CD4-positive, alpha-beta T cell treated with Interleukin-15 for 1 hour (primary cell): ENCODE data around the gene SLC25A53.
"Not testable (repeated sequence)": the region's sequence is repeated elsewhere in the genome, so short reads cannot be mapped to it uniquely, and the experiment has no call there.

Source experiments
- DNase-seq: peaks from one replicate; pipeline ENCODE4 v3.0.0-alpha.2; 2020

The SLC25A53 gene

DNA sequence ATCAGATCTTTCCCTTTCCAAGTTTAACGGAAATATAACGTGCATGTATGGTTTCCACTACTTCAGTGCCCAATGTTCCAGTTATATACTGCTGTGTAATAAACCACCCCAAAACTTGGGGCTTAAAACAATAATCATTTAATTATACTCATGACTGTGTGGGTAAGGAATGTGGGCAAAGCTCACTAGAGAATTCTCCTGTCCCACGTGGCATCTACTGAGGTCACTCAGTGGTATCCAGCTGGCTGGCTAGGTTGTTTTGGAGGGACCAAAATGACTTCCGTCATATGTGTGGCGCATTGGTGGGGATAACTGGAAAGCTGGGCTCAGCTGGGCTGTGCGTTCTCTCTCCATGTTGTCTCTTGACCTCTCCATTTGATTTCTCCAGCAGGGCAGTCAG is 26.0 kb downstream of the SLC25A53 start:
- no peak for DNase-seq

DNA sequence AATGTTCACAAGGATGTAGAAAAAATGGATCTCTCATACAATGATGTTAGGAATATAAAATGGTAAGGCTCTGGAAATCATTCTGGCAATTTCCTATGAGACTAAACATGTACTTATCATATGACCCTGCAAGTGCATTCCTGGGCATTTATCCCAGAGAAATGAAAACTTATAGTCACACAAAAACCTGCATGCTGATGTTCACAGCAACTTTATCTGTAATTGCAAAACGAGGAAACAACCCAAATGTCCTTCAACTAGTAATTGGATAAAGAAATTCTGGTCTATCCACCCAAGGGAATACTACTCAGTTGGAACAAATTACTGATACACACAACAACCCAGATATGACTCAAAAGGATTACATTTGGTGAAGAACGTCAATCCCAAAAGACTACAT is 30.0 kb downstream of the SLC25A53 start:
- DNase-seq, result no peak

DNA sequence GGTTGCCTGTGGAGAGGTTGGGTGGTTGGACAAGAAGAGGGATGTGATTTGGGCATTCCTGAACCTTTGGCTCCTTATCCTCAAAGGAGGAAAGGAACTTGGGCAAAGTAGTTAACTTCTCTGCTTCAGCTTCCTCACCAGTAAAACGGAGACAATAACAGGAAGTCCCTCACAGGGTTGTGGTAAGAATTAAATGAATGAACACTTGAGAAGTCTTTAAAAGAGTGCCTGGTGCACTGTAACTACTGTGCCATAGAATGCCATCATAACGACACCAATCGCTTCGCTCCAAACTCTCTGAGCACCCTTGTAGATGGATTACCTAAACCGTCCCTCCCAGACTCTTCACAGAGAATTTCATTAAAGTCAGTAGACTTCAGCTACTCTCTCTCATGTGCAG is 34.0 kb downstream of the SLC25A53 start:
- DNase-seq, result no peak

DNA sequence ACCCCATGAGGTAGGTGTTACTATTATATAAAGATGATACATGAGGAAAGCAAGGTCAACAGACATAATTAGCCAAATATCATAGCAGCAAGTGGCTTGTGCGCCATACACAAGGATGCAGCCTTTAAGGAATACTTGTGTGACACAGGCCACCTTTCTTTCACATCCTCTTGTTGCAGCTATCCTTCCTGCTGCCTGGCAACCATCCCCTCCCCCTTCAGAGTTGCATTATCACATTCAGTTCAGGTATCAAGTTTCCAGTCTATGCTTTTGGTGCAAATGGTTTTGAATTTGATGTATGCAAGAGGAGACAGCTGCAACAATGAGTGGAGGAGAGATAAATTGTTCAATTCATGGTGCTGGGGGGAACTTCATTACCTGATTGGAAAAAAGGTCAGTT is 38.0 kb downstream of the SLC25A53 start:
- DNase-seq, result no peak

DNA sequence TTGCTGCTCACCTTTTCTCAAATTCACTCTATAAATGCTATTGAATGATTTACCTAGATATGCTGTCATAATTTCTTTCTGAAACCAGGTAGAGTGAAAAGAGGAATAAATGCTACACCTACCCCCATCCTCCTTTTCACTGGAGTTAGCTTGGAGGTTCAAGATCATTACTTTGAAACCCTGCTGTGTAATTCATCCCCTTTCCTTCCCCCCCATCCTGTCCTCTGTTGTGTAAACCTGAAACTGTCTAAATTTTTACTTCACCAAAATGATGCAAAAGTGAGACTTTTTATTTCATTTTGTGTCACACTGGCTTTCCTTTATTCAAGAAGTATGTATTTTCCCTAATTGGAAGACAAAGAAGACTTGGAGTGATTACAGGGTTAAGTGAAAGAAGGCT is 39.0 kb downstream of the SLC25A53 start:
- DNase-seq, result no peak

DNA sequence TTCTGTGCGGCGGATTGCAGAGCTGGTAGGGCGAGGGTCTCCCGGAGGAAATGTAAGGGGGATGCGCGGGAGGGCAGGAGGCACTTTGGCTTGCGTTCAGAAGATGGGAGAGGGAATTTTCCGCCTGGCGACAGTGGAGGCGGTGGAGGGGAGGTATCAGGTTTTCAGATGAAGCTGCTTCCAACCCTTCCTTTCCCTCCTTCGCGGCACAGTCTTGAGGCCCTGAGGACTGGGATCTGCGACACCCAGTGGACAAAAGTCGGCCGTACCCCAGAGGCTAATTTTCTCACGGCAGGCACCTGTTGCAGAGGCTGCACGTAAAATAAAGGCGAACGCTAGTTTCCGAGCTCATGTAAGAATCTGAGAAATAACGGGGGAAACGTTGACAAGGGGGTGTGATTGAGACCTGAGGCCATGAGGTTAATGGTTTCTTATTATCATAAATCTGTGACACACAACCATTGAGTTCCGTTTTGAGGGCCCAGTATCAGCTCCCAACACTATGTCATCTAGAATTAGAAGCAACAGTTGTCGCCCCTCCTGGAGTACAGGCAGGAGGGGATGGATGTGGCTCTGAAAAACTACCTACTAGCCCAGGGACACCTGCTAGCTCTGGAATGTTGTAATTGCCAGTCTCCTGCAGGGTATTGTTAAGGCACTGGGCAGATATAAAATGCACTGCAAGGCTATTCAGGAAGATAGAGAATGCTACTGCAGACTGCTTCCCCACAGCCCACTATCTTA is 43.4 kb downstream of the SLC25A53 start:
- peak; percentile 39 for DNase-seq

DNA sequence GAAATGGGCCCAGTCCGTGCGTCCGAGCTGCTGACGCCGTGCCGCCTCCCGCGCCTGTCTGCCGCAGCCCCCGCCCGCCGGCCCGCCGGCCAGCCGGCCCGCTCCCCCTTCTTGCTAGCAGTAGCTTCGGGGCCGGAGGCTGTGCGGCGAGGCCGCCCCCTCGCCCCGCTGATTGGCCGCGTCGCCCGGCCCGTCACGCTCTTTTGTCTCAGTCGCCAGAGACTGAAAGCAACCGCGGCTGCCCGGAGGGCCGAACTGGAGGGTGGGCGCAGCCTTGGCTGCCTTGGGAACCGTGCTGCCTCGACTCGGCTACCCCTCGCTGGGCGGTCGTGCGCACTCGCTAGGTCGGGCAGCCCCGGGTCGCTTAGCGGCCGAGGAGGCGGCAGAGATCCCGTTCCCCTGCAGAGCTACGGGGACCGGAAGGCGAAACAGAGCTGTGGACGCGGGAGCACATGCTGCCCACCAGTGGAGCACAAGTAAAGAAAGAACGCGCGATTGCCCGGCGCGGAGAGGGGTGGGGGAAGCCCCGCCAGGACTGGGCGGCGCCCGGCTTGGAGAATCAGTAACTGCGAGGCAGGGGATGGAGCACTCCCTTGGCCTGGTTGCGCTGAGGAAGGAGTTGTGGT is 44.4 kb downstream of the SLC25A53 start, which contains the start of gene ZCCHC18:
Gene ZCCHC18 (plus strand): TSS at position 198 of the 626 bp plus-strand sequence. CDS start 1,589 bp downstream, outside the sequence.
- peak; percentile 23 for DNase-seq

DNA sequence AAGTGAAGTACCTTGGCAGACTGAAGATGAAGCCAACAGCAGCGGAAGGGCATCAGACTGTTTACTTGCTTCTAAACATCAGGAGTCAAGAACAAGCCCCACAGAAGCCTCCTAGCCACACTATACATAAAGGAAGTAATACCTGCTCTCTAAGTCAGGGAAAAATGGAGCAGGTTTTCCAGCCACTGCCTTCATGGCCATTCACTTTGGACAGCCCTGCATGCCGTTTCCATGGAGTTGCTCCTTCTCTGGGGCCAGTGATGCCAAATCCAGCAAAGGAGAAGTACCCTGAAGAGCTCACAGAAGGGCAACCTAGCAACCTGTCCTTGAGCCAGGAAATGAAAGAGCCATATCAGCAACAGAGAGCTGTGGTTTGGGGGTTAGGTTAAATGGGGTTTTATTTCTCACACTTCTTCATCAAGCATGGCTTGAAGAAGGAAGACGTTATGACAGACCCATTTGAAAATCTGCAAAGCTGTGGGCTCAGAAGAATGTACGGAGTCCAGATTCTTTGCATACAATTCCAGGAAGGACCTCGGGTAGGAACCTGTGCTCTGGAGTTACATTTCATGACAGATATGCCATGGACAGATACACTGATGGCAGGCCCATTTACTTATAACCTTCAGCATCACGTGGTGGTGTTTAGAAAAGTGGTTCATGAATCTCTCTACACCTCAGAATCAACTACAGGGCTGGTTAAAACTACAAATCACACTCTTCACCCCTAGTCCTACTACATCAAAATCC is 46.1 kb downstream of the SLC25A53 start:
- DNase-seq, result not testable (repeated sequence)

DNA sequence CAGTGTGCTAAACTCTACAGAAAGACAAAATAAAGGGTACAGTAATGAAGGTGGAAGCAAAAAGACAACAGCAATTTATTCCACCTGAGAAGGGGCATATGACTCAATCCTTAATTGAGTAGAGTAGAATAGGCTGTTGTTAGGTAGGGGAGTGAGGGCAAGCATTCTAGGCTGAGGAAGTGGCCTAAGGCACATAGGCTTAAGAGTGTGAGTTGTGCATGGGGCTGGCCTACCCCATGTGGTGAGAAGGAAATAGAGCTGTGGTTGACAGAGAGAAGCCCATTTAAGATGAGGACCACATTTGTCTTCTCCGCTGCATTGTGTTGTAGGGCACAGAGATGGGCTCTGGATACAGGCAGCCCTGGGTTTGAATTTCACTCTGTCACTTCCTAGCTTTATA is 47.9 kb downstream of the SLC25A53 start:
- no peak for DNase-seq

DNA sequence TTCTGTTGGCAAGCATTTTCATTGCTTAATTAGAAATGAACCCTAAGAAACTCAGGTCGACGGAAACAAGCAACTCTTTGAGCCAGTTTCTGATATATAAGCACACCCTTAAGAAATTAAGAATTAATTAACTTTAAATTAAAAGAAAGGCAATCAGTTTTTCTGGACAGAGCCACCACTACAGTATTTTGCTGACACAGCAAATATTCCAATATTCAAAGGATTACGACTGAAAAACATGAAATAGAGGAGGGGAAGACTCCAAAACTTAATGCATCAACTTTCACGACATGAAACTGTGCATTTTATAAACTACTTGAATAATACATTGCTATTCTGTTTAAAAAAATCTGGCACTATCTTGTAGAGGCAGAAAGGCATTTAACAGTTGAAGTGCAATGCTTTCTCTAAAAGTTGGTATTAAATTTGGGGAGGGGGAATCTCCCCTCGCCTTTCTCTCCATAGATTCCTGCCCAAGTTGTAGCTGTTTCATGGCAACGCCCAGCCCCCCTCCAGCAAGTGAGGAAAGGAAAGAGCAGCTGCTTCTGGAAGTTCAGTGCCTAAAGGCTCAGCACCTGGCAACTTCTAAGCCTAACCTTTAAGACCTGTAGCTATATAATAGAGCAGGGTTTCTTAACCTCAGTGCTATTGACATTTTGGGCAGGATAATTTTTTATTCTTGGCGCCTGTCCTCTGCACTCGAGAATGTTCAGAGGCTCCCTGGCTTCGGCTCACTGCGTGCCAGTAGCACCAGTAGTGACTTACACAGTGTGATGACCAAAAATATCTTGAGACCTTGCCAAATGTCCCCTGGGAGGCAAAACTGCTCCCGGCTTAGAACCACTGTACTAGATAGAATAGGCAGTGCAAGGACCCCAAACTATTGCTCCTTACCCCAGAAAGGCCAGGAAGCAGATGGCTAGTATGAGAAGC is 51.2 kb downstream of the SLC25A53 start:
- no peak for DNase-seq

DNA sequence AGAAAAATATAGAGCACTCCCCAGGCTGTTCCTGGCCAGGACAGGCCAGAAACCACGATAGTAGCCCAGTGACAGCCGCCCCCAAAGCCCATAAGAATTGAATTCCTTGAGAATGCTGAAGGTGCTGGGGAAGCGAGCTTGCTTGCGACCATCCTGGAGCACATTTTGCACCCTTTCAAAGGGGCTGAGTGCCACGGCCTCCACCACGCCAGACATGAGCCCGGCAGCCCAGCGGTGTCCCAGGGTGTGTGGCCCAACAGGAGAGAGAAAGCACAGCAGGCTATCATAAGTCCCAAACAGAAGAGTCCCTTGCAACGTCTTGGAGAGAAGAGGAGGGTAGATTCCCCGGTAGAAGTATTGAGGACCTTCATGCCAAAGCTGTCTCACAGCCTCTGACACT is 52.1 kb downstream of the SLC25A53 start:
- no peak for DNase-seq

DNA sequence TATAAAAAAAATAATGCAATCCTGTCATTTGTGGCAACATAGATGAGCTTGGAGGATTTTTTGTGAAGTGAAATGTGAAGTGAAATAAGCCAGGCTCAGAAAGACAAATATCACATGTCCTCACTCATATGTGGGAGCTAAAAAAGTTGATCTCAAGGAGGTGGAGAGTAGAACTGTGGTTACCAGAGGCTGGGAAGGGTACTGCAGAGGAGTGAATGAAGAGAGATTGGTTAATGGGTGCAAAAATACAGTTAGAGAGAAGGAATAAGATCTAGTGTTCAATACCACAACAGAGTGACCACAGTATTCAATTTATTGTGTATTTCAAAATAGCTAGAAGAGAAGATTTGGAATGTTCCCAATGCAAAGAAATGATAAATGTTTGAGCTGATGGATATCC is 57.9 kb downstream of the SLC25A53 start:
- DNase-seq, result no peak

DNA sequence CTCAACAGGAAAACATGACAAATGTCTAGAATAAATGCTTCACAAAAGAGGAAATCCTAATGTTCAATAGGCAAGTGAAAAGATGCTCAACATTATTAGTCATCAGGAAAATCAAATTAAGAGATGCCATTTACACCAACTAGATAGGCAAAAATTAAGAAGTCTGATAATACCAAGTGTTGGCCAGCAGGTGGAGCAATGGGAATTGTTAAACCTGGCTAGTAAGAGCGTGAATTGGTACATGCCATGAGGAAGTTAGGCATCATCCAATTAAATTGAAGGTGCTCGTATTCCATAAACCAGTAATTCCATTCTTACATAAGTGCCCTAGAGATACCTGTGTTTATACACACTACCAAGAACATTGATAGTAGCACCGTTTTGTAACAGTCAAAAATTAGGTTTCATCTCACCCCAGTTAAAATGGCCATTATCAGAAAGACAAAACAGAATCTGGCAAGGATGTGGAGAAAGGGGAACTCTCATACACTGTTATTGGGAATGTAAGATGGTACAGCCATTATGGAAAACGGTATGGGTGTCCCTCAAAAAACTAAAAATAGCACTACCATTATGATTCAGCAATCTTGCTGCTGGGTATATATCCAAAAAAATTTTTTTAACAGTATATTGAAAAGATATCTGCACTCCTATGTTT is 58.5 kb downstream of the SLC25A53 start:
- DNase-seq, result peak; percentile 53

DNA sequence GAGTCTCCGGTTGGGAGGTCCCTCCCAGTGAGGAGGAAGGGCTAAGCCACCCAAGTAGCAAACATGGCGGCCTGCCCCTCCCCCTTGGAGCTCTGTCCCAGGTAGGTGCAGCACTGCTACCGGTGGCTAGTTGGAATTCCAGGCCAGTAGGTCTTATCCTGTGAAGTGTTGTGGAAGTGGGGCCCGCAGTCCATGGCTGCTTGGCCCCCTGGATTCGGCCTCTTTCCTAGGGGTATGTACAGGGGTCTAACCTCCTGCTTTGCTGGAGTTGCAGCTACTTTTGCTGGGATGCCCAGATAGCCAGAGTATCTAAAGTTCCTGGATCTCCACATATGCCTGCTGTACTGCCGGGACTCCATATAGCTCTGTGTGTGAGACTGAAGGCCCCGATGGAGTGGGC is 70.9 kb downstream of the SLC25A53 start:
- DNase-seq, result no peak

DNA sequence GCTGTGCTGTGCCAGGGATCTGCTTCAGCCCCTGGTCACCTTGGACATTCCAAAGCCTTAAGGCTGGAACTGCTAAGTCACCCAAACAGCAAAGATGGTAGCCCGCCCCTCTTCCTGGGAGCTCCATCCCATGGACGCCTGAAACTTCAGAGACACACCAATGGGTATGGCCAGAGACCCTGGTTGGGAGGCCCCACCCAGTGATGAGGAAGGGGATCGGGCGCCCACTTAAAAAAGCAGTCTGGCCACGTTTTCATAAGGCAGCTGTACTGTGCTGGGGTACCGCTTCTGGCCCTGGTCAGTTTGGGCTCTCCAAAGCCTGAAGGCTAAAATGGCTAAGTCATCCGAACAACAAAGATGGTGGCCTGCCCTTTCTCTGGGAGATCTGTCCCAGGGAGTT is 71.3 kb downstream of the SLC25A53 start:
- DNase-seq, result no peak

DNA sequence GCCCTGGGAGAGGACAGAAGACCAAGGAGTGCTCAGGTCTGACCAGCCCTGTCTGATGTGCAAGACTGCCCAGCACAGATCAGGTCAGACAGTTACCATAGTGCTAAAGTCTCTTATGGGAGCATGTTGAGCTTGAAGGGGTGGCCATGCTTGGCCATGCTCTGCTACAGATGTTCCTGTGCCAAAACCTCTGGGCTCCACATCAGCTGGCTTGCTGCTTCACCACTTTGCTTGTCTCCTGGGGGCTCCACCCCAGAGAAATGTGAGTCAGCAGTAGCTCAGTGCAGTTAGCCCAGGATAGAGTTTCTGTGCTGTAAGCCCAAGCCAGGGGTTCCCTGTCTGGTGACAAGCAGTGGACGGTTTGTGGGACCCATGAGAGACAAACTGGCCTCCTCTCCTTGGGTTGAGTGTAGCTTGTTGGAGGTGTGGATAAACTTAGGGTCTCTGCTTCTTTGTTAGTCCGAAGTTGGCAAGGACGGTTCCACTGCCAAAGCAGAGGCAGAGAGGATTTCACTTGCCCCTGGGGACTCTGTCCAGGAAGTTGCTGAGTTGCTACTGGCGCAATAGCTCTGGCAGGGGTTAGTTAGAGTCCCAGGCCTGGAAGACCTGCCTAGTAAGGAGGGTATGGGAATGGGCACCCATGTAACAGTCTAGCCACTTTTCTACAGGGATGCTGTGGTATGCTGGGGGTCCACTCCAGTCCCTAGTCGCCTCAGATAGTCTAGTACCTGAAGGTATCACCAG is 72.1 kb downstream of the SLC25A53 start:
- DNase-seq, result no peak

DNA sequence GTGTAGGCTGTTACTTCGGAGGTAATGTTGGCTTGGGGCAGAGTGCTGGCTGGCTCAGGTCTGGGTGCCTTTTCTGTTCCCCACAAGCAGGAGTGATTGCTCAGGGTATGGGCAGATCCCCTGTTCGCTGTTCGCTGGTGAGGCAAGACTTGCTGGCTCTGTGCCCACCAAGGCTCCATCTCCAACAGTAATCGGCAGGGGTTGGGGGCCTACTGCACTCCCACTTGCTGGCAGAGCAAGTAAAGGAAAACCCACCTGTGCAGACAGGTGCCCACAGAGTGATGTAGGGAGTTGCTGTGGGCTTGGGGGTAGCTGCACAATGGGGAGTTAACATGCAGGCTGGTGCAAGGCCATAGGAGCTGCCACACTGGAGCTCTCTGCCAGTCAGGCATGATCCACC is 72.7 kb downstream of the SLC25A53 start:
- DNase-seq, result no peak

DNA sequence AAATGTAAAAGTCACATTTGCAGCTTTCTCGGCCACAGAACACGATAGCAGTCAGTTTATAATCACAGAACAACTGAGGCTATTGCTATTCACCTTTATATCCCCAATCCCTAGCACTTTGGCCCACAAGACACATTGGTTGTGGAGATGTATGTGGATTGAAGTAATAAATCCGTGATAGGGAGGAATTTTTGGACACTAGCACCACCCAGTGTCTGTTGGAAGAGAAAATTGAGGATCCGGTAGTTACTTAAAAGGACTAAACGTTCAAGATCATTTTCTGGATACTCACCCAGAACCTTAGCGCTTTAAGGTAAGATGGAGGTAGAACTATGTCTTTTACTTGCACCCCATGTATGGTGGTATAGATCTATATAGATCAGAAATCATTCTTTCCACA is 79.0 kb downstream of the SLC25A53 start:
- DNase-seq, result not testable (repeated sequence)

DNA sequence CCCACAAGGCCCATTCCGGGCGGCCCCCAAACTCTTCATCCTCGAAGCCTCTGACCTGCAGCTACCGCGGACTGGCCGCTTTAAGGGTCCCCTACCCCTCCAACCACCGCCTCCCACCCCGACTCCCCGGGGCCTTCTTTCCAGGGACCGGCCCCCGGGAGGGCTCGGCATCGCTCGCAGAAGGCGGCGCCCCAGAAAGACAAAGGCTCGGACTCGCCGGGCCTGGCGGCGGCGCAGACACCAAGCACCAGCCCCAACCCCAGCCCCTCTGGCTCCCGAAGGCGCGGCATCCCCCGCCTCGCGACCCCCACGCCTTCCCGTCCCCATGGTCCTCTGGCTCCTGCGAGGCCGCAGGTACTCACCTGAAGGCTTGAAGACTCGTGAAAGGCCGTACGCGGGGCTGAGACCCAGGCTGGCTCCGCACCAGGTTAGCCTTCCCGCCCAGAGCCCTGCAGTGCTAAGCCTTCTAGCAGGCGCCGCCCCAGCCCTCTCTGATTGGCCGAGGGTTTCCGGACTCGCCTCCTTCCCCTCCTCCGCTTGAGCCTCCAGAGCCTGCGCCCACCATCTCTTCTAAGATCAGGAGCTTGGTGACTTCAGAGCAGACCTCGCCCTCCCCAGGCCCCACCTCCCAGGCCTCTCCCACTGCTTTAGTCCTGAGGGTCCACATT is 80.9 kb downstream of the SLC25A53 start, which contains the start of gene TMSB15C:
Gene TMSB15C (minus strand): TSS at position 459 of the 668 bp plus-strand sequence.
- not testable (repeated sequence) for DNase-seq

DNA sequence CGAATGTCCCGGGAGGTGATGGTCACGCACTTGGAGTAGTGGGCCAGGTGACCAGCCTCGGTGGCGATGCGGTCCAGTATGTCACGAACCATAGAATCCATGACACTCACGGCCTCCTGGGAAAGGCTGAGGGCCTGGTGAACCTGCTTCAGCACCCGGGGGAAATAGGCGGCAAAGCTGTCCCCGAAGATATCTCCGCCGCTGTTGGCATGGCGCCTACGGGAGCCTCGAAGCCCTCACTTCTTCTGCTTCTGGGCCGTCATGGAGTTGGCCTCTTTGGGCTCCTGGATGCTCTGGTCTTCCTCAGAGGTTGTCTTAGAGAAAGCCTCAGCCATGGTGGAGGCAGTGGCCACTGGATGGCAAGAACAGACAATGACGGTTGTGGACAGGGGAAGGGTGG is 94.2 kb downstream of the SLC25A53 start:
- DNase-seq, result not testable (repeated sequence)

DNA sequence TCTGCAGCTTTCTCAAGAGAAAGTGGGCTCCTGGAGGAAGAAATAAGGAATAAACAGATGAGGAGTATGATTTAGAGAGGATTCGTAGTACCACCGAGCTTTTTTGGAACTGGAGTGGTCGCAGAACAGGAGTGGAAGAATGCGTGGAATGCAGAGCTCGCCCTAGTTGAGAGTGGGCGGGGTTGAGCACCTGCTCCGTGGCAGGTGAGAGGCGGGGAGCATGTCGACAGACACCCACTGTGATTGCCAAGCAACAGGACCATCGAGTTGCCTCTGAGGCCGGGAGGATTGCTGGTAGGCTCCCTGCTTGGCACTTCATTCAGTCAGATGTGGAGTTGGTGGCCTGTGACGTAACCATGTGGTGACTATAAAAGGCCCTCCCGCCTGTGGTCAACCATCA is 101.9 kb downstream of the SLC25A53 start:
- not testable (repeated sequence) for DNase-seq
